NCI-H460 (cell line): ENCODE results near the gene MKI67. TPM values are rescaled to one million over a fixed set of nuclear protein-coding genes. Genes with fewer than 3 reads are reported as not detected.
A peak's percentile ranks its signal among the peaks of the same experiment; 100 is the strongest.

Experiments
- DNase-seq: peaks from one replicate; pipeline ENCODE4 v3.0.0-alpha.2; 2016; ENCODE audit warnings: low read depth; ENCODE audit errors: extremely low read depth
- total RNA-seq: library from RNA; depleted of rRNA; stranded (reverse); fragments of >200 nt; shearing (Covaris generic); gene quantifications from 2 replicates; pipeline ENCODE4 v1.2.3, GENCODE V29; 2014; rRNA removed

MKI67 gene
- total RNA-seq, 1 experiment from 2014 or later: 29.7 TPM

- no peak for DNase-seq
These were observed 71.0 kb downstream of the MKI67 start for GRCh38 chr10:128055061-128055868.

GRCh38 chr10:128054163-128054970 is 71.9 kb downstream of the MKI67 start:
- DNase-seq: no peak

- no peak for DNase-seq
These were observed 72.9 kb downstream of the MKI67 start for GRCh38 chr10:128053356-128053755.

GRCh38 chr10:128052696-128053095 is 73.5 kb downstream of the MKI67 start:
- no peak for DNase-seq

GRCh38 chr10:128051548-128051947 is 74.7 kb downstream of the MKI67 start:
- no peak for DNase-seq

- no peak for DNase-seq
These were observed 75.3 kb downstream of the MKI67 start for GRCh38 chr10:128050936-128051335.

- DNase-seq: no peak
These were observed 76.1 kb downstream of the MKI67 start for GRCh38 chr10:128050121-128050516.

- no peak for DNase-seq
These were observed 76.8 kb downstream of the MKI67 start for GRCh38 chr10:128049226-128050120.

GRCh38 chr10:128048819-128049210 is 77.4 kb downstream of the MKI67 start:
- no peak for DNase-seq

GRCh38 chr10:128047991-128048818 is 78.0 kb downstream of the MKI67 start:
- no peak for DNase-seq

GRCh38 chr10:128047351-128047750 is 78.9 kb downstream of the MKI67 start:
- DNase-seq: peak; percentile 90

GRCh38 chr10:128046953-128047290 is 79.3 kb downstream of the MKI67 start:
- DNase-seq: no peak

Other genes starting within 250 kb of the MKI67 start
- gene CLRN3, start 233.5 kb downstream of the MKI67 start, total RNA-seq: not detected in 2 replicates
- 4.0 and 4.6 TPM in 2 replicates for gene PTPRE, start 219.3 kb downstream of the MKI67 start, total RNA-seq